GM23338 (cell line): Measurements from ENCODE around the gene KIFC3. TPM values are rescaled to one million over a fixed set of nuclear protein-coding genes. Genes with fewer than 3 reads are reported as not detected.

Experiments
- ATAC-seq: fragments of 200-7000 bp; cut with Tn5 transposase; 3 replicates; pipeline ENCODE4 v1.9.1; 2020
- DNase-seq: peaks from one replicate; pipeline ENCODE4 v3.0.0-alpha.2; 2015; ENCODE audit warnings: low spot score
- H2AFZ ChIP-seq: fragments of 200-600 bp; sonication (generic); 2 replicates; pipeline ENCODE4 v1.8.0; 2016; ENCODE audit warnings: antibody characterized with exemption, mild to moderate bottlenecking, moderate library complexity
- H3F3A ChIP-seq: fragments of 200-600 bp; sonication (generic); replicated peaks from 2 replicates; pipeline ENCODE4 v1.8.0; 2017; ENCODE audit warnings: antibody characterized with exemption, mixed run types, low read depth
- H3K27ac ChIP-seq: fragments of 200-600 bp; sonication (generic); 2 replicates; pipeline ENCODE4 v1.6.1; 2016; ENCODE audit warnings: low read depth
- H3K27me3 ChIP-seq: fragments of 200-600 bp; sonication (generic); 2 replicates; pipeline ENCODE4 v1.8.0; 2016; ENCODE audit warnings: mild to moderate bottlenecking, mixed run types, moderate library complexity; ENCODE audit not compliant: insufficient read depth
- H3K36me3 ChIP-seq: fragments of 200-600 bp; sonication (generic); 2 replicates; pipeline ENCODE4 v1.8.0; 2016; ENCODE audit warnings: mild to moderate bottlenecking; ENCODE audit not compliant: insufficient read depth
- H3K4me1 ChIP-seq: fragments of 200-600 bp; sonication (generic); 2 replicates; pipeline ENCODE4 v1.8.0; 2016; ENCODE audit warnings: mild to moderate bottlenecking, moderate library complexity; ENCODE audit not compliant: insufficient read depth
- H3K4me2 ChIP-seq: fragments of 200-600 bp; sonication (generic); 2 replicates; pipeline ENCODE4 v1.7.1; 2017; ENCODE audit warnings: mixed run types
- H3K4me3 ChIP-seq: fragments of 200-600 bp; sonication (generic); 2 replicates; pipeline ENCODE4 v1.6.1; 2016; ENCODE audit warnings: mixed run types
- H3K79me2 ChIP-seq: fragments of 200-600 bp; sonication (generic); replicated peaks from 2 replicates; pipeline ENCODE4 v1.8.0; 2017; ENCODE audit warnings: mild to moderate bottlenecking; ENCODE audit not compliant: insufficient read depth
- H3K9me2 ChIP-seq: fragments of 200-600 bp; sonication (generic); 2 replicates; pipeline ENCODE4 v1.8.0; 2017; ENCODE audit not compliant: insufficient read depth
- H4K20me1 ChIP-seq: fragments of 200-600 bp; sonication (generic); replicated peaks from 2 replicates; pipeline ENCODE4 v1.8.0; 2017; ENCODE audit warnings: mild to moderate bottlenecking; ENCODE audit not compliant: insufficient read depth
- H3K27ac Mint-ChIP-seq: 2 replicates; pipeline ENCODE4 v1.8.0; 2020; ENCODE audit warnings: inconsistent platforms, mild to moderate bottlenecking, moderate library complexity, mixed read lengths
- H3K27me3 Mint-ChIP-seq: 3 replicates; pipeline ENCODE4 v1.8.0; 2022; ENCODE audit warnings: low read depth, mild to moderate bottlenecking, moderate library complexity, mixed read lengths, inconsistent platforms; ENCODE audit not compliant: insufficient read depth, poor library complexity
- H3K36me3 Mint-ChIP-seq: 3 replicates; pipeline ENCODE4 v1.8.0; 2021; ENCODE audit warnings: low read depth, mild to moderate bottlenecking, inconsistent platforms, moderate library complexity, mixed read lengths
- H3K4me1 Mint-ChIP-seq: 3 replicates; pipeline ENCODE4 v1.8.0; 2020; ENCODE audit warnings: mild to moderate bottlenecking, inconsistent platforms, mixed read lengths
- H3K4me3 Mint-ChIP-seq: 3 replicates; pipeline ENCODE4 v1.8.0; 2021; ENCODE audit warnings: moderate library complexity, mild to moderate bottlenecking, inconsistent platforms, mixed read lengths
- H3K9me3 Mint-ChIP-seq: 3 replicates; pipeline ENCODE4 v1.8.0; 2020; ENCODE audit warnings: moderate library complexity, mild to moderate bottlenecking, inconsistent platforms, mixed read lengths
- CREB1 ChIP-seq: fragments of 250-450 bp; sonication (Bioruptor Pico); IDR thresholded peaks from 2 replicates; pipeline ENCODE4 v1.5.0; 2020; ENCODE audit warnings: low read depth, mild to moderate bottlenecking, moderate library complexity
- EZH2 ChIP-seq: fragments of 200-600 bp; sonication (generic); IDR thresholded peaks from one replicate; pipeline ENCODE4 v1.8.0; 2017; ENCODE audit warnings: antibody characterized with exemption, mild to moderate bottlenecking, low read depth; ENCODE audit not compliant: unreplicated experiment
- JUNB ChIP-seq: IDR thresholded peaks from one replicate; pipeline ENCODE4 v1.6.1; 2016; ENCODE audit warnings: antibody characterized with exemption; ENCODE audit not compliant: unreplicated experiment
- NANOG ChIP-seq: IDR thresholded peaks from 2 replicates; pipeline ENCODE4 v1.6.1; 2016; ENCODE audit warnings: antibody characterized with exemption, borderline replicate concordance
- POLR2AphosphoS5 ChIP-seq: IDR thresholded peaks from 2 replicates; pipeline ENCODE4 v1.6.1; 2016; ENCODE audit warnings: antibody characterized with exemption, low read depth
- STAT1 ChIP-seq: IDR thresholded peaks from one replicate; pipeline ENCODE4 v1.6.1; 2016; ENCODE audit warnings: antibody characterized with exemption; ENCODE audit not compliant: unreplicated experiment
- ZNF114 ChIP-seq: fragments of 250-450 bp; sonication (Bioruptor Pico); IDR thresholded peaks from 2 replicates; pipeline ENCODE4 v1.5.0; 2020; ENCODE audit warnings: mild to moderate bottlenecking, moderate library complexity
- ZNF331 ChIP-seq: fragments of 250-450 bp; sonication (Bioruptor Pico); IDR thresholded peaks from 2 replicates; pipeline ENCODE4 v1.5.0; 2020; ENCODE audit warnings: low read depth, mild to moderate bottlenecking, moderate library complexity
- polyA plus RNA-seq: library from polyadenylated mRNA; unstranded; fragments of >200 nt; fragmentation: Nextera tagmentation; extraction: Ambion mirVana; gene quantifications from 2 replicates; pipeline ENCODE4 v1.2.1, GENCODE V29; 2016
- total RNA-seq: library from RNA; depleted of rRNA; stranded (reverse); fragments of >200 nt; shearing (Covaris generic); gene quantifications from 2 replicates; pipeline ENCODE4 v1.2.3, GENCODE V29; 2014
- TF ChIP-seq, protein P1 (sequence below): fragments of 250-450 bp; sonication (Bioruptor Pico); IDR thresholded peaks from 2 replicates; pipeline ENCODE4 v1.5.0; 2020; ENCODE audit warnings: mild to moderate bottlenecking, moderate library complexity

The KIFC3 gene
- total and polyA plus RNA-seq, 2 experiments from 2014 or later: 4.4 to 12.5 TPM

DNA sequence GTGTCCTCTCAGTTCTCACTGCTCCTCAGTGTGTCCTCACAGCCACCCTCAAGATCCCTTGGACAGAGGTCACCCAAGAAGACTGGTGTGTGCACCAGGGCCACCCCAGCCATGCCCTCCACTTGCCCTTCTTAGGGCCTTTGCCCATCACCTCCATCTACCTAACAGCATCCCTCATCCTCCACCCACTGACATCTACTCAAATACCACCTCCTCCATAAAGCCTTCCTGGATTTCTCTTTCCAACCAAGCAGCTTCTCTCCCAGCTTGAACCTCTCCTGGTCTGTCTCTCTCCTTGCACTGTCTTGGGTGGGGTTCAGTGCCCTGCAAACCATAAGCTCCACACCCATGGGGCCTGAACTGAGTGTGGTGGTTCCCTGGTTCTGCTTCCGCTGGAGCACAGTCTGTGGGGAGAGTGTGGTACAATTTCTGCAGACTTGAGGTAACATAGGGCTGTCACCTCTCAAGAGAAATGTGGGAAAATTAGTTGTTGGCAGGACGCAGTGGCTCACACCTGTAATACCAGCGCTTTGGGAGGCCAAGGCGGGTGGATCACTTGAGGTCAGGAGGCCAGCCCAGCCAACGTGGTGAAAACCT lies 52.3 kb downstream of the KIFC3 start (continued):
- TF ChIP-seq, protein P1, sequence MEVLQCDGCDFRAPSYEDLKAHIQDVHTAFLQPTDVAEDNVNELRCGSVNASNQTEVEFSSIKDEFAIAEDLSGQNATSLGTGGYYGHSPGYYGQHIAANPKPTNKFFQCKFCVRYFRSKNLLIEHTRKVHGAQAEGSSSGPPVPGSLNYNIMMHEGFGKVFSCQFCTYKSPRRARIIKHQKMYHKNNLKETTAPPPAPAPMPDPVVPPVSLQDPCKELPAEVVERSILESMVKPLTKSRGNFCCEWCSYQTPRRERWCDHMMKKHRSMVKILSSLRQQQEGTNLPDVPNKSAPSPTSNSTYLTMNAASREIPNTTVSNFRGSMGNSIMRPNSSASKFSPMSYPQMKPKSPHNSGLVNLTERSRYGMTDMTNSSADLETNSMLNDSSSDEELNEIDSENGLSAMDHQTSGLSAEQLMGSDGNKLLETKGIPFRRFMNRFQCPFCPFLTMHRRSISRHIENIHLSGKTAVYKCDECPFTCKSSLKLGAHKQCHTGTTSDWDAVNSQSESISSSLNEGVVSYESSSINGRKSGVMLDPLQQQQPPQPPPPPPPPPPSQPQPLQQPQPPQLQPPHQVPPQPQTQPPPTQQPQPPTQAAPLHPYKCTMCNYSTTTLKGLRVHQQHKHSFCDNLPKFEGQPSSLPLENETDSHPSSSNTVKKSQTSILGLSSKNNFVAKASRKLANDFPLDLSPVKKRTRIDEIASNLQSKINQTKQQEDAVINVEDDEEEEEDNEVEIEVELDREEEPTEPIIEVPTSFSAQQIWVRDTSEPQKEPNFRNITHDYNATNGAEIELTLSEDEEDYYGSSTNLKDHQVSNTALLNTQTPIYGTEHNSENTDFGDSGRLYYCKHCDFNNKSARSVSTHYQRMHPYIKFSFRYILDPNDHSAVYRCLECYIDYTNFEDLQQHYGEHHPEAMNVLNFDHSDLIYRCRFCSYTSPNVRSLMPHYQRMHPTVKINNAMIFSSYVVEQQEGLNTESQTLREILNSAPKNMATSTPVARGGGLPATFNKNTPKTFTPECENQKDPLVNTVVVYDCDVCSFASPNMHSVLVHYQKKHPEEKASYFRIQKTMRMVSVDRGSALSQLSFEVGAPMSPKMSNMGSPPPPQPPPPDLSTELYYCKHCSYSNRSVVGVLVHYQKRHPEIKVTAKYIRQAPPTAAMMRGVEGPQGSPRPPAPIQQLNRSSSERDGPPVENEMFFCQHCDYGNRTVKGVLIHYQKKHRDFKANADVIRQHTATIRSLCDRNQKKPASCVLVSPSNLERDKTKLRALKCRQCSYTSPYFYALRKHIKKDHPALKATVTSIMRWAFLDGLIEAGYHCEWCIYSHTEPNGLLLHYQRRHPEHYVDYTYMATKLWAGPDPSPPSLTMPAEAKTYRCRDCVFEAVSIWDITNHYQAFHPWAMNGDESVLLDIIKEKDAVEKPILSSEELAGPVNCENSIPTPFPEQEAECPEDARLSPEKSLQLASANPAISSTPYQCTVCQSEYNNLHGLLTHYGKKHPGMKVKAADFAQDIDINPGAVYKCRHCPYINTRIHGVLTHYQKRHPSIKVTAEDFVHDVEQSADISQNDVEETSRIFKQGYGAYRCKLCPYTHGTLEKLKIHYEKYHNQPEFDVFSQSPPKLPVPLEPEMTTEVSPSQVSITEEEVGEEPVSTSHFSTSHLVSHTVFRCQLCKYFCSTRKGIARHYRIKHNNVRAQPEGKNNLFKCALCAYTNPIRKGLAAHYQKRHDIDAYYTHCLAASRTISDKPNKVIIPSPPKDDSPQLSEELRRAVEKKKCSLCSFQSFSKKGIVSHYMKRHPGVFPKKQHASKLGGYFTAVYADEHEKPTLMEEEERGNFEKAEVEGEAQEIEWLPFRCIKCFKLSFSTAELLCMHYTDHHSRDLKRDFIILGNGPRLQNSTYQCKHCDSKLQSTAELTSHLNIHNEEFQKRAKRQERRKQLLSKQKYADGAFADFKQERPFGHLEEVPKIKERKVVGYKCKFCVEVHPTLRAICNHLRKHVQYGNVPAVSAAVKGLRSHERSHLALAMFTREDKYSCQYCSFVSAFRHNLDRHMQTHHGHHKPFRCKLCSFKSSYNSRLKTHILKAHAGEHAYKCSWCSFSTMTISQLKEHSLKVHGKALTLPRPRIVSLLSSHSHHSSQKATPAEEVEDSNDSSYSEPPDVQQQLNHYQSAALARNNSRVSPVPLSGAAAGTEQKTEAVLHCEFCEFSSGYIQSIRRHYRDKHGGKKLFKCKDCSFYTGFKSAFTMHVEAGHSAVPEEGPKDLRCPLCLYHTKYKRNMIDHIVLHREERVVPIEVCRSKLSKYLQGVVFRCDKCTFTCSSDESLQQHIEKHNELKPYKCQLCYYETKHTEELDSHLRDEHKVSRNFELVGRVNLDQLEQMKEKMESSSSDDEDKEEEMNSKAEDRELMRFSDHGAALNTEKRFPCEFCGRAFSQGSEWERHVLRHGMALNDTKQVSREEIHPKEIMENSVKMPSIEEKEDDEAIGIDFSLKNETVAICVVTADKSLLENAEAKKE: no peak
- no peak for TF ChIP-seq NANOG

DNA sequence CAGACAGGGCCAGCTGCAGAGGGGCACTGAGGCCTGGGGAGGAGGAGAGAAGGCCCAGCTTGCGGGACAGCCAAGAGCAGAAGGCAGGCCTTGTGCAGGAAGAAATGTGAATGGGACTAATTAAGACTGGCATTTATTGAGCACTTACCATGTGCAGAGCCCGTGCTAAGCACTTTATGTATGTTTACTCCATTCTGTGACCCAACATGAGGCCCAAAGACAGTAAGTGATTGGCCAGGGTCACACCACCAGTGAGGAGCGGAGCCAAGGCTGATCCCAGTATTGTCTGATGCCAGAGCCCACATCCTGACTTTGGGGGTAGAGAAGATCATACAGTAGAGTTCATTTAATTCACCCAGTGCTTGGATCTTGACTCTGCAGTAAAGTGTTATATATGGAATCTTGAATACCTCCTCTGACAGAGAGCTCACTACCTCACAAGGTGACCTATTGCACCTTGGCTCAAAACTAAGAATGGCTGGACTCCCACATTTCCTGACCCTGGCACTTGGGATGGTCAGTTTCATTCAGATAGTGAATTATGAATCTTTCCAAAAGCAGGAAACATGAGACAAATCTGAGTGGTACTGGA lies 53.1 kb downstream of the KIFC3 start:
- no peaks in the 10 kb centered on the region for H3K9me2 ChIP-seq
- no peaks in the 10 kb centered on the region for H3K79me2 ChIP-seq
- H3K36me3 ChIP-seq: no peaks in the 10 kb centered on the region
- H3K4me1 ChIP-seq: no peaks in the 10 kb centered on the region
- DNase-seq: no peak
- no peaks in the 10 kb centered on the region; the same call in 1 of the 2 replicates for H4K20me1 ChIP-seq
- H3K27me3 ChIP-seq: no peaks in the 10 kb centered on the region
- Mint-ChIP-seq H3K4me1 (no peaks in the 10 kb centered on the region), H3K27me3 (peaks cover 2% of the 10 kb centered on the region), H3K27ac (no peak overlapping the region), H3K36me3 (peaks cover 19% of the 10 kb centered on the region), H3K4me3 (no peak overlapping the region), H3K9me3 (no peaks in the 10 kb centered on the region)
- TF ChIP-seq CREB1 (CRISPR knock-in tag) (no peak), ZNF331 (CRISPR knock-in tag) (no peak), JUNB (no peak), STAT1 (no peak), ZNF114 (CRISPR knock-in tag) (no peak), EZH2 (no peak), POLR2AphosphoS5 (no peak)
- TF ChIP-seq, protein P1: no peak
- no peak for ATAC-seq
- H3K4me3 ChIP-seq: no peak overlapping the region
- no peak overlapping the region for H3K27ac ChIP-seq
- no peak overlapping the region for H2AFZ ChIP-seq
- H3K4me2 ChIP-seq: no peak overlapping the region
- no peaks in the 10 kb centered on the region for H3F3A ChIP-seq
